ENCODE data around the gene TMEM43. TPM values are rescaled to one million over a fixed set of nuclear protein-coding genes. Genes with fewer than 3 reads are reported as not detected.

Gene TMEM43
- polyA plus RNA-seq, 1 experiment: 117 TPM

GRCh38 chr3:14177580-14178246, 52.9 kb downstream of the TMEM43 start:
- peak overlapping the region; percentile 84 for H3K4me3 ChIP-seq (ENCODE audit: low read depth, low read length)
- H3K27me3 ChIP-seq (ENCODE audit: control insufficient read depth, insufficient read depth, low read length): no peaks in the 10 kb centered on the region
- ChIA-PET POLR2A (interaction anchor here (1.0 to 2.5 kb wide), 14 partner anchors 19 to 449 kb away, joined by 3 to 45 read pairs (median 7); partner anchors contain the start of genes CHCHD4 and TMEM43), CTCF (interaction anchor here (0.6 to 2.2 kb wide), 8 partner anchors 10 to 331 kb away, joined by 3 to 31 read pairs (median 4); no protein-coding TSS in a partner anchor)
- H3K27ac ChIP-seq (ENCODE audit: low read depth, low read length): peak overlapping the region; percentile 94
- TF ChIP-seq CTCF (IDR thresholded peaks at IDR 0.05; ENCODE audit: low read depth, low read length): no peak
- no peak for DNase-seq (ENCODE audit: low read depth, low spot score)
- H3K9me3 ChIP-seq (ENCODE audit: control insufficient read depth, insufficient read depth, low read length): no peaks in the 10 kb centered on the region

- POLR2A ChIA-PET: interaction anchor here (0.6 to 2.5 kb wide), 30 partner anchors 9 to 895 kb away, joined by 3 to 45 read pairs (median 4); partner anchors contain the start of genes CCDC174, CHCHD4, MRPS25 and TMEM43
- Histone ChIP-seq H3K9me3 (ENCODE audit: control insufficient read depth, insufficient read depth, low read length) (no peaks in the 10 kb centered on the region), H3K27me3 (ENCODE audit: control insufficient read depth, insufficient read depth, low read length) (no peaks in the 10 kb centered on the region), H3K4me3 (ENCODE audit: low read depth, low read length) (peak within 1 kb of the TSS; percentile 98), H3K27ac (ENCODE audit: low read depth, low read length) (peak within 1 kb of the TSS; percentile 94)
- no peak for TF ChIP-seq CTCF (IDR thresholded peaks at IDR 0.05; ENCODE audit: low read depth, low read length)
- peak; percentile 98 for DNase-seq (ENCODE audit: low read depth, low spot score)
- CTCF ChIA-PET: interaction anchor here (0.6 to 2.2 kb wide), 10 partner anchors 11 to 332 kb away, joined by 3 to 31 read pairs (median 4); no protein-coding TSS in a partner anchor
These were observed 53.6 kb downstream of the TMEM43 start, which contains the start of the genes LSM3 and XPC for GRCh38 chr3:14178247-14179113. Gene LSM3, plus strand, starts transcription at chr3:14178817. Its CDS starts 44 bp downstream, at chr3:14178861. Gene XPC, minus strand, starts transcription at chr3:14178601. Its CDS starts 33 bp downstream, at chr3:14178568.

GRCh38 chr3:14179114-14179465, 54.2 kb downstream of the TMEM43 start:
- no peak for TF ChIP-seq CTCF (IDR thresholded peaks at IDR 0.05; ENCODE audit: low read depth, low read length)

GRCh38 chr3:14179795-14180194, 54.9 kb downstream of the TMEM43 start:
- Histone ChIP-seq H3K9me3 (ENCODE audit: control insufficient read depth, insufficient read depth, low read length) (no peaks in the 10 kb centered on the region), H3K27ac (ENCODE audit: low read depth, low read length) (no peak overlapping the region), H3K4me3 (ENCODE audit: low read depth, low read length) (no peak overlapping the region), H3K27me3 (ENCODE audit: control insufficient read depth, insufficient read depth, low read length) (no peaks in the 10 kb centered on the region)
- ChIA-PET CTCF (interaction anchor here (1.3 to 2.2 kb wide), 4 partner anchors 24 to 289 kb away, joined by 3 to 31 read pairs (median 8); no protein-coding TSS in a partner anchor), POLR2A (interaction anchor here (2.5 kb wide), 1 partner anchor 55 kb away, joined by 45 read pairs; the partner anchor contains the start of genes CHCHD4 and TMEM43)
- no peak for TF ChIP-seq CTCF (IDR thresholded peaks at IDR 0.05; ENCODE audit: low read depth, low read length)
- DNase-seq (ENCODE audit: low read depth, low spot score): no peak

More at GRCh38 chr3:14179114-14179465, 54.2 kb downstream of the TMEM43 start:
- CTCF ChIA-PET: interaction anchor here (0.6 to 2.2 kb wide), 9 partner anchors 12 to 331 kb away, joined by 3 to 31 read pairs (median 4); no protein-coding TSS in a partner anchor
- Histone ChIP-seq H3K27me3 (ENCODE audit: control insufficient read depth, insufficient read depth, low read length) (no peaks in the 10 kb centered on the region), H3K9me3 (ENCODE audit: control insufficient read depth, insufficient read depth, low read length) (no peaks in the 10 kb centered on the region), H3K4me3 (ENCODE audit: low read depth, low read length) (peak overlapping the region; percentile 98), H3K27ac (ENCODE audit: low read depth, low read length) (no peak overlapping the region)
- POLR2A ChIA-PET: interaction anchor here (0.6 to 2.5 kb wide), 29 partner anchors 9 to 895 kb away, joined by 3 to 45 read pairs (median 4); partner anchors contain the start of genes CCDC174, CHCHD4, MRPS25 and TMEM43
- DNase-seq (ENCODE audit: low read depth, low spot score): no peak

Measured in AG04450 (cell line).